NCI-H446 (cell line): ENCODE results near the gene MAP3K6.
A peak's percentile ranks its signal among the peaks of the same experiment; 100 is the strongest.

Experiments
- DNase-seq, 2 experiments: peaks; one replicate each; lab custom pipeline; 2025; lab: John Stamatoyannopoulos, UW

MAP3K6 gene

DNA sequence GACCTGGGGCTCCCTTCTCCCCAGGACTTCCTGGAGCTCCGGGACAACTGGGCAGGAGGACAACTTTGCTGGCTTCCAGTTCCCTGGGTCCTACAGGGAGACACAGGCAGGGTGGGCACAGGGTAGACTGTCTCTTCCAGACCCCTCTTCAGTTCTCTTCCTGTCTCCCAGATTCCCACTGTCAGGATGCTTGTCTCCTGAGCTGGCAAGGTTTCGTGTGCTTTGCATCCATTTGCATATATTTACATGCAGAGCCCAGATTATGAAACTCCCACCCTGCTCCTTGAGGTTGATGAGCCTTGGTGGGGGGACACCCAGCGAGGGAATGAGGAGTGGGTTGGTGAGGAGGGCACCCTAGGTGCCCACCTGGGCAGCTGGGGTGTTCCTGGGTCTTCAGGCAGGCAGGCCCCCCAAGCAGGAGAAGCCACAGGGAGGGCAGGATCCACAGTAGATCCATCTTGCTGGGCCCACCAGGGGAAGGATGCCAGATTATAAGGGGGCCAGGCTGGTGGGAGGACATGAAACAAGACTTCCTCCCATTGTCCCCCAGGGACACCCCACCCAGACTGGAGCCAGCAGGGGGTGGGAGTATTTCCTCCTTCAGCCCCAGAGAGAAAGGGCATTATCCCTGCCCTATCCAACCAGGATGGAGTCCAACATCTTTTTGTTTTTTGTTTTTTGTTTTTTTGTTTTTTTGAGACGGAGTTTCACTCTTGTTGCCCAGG, 7.8 kb upstream of the MAP3K6 start, which contains the start of gene FCN3:
FCN3 (minus strand) TSS at position 463 of the 725 bp plus-strand sequence; CDS start at position 457, 6 bp downstream.
- no peak for DNase-seq

- DNase-seq = no peak
Observed at GRCh38 chr1:27372808-27373690, 6.3 kb upstream of the MAP3K6 start.

GRCh38 chr1:27372022-27372807, 5.5 kb upstream of the MAP3K6 start:
- DNase-seq = no peak

GRCh38 chr1:27368869-27369582, 2.3 kb upstream of the MAP3K6 start:
- DNase-seq = peak in 1 of 2 experiments; percentile 36

DNA sequence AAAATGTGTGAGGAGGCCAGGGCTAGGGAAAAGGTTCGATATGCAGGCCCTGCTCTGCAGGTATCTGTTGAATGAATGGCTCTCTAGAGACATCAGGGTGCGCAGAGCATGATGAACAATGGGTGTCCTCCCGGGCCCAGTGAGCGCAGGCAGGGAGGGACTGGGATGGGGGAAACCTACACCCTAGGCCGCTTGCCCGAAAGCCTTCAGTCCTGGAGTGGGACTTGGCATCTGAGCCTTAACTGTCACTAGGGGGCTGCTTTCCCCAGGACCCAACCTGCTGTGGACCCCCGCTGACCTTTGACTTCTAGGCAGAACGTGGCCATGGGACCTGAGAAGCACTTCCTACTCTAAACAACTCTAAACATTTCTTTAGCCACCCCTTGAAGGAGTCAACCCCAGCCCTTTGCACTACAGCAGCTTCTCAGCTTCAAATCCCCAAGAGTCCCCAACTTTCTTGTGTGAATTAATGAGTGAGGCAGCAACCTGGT, 444 bp upstream of the MAP3K6 start:
- DNase-seq = no peak

DNA sequence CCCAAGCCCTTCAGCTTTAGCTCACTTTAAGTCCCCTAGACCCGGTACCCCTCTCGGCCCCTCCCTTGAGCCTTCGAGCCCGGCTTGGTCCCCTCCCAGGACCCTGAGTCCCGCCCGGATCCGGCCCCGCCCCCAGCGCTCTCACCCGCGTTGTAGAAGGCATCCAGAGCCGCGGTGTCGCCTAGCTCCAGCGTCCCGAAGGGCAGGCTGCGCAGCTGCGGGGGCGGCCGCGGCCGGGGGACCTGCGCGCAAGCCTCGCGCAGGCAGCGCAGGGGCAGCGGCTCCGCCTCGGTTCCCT, 699 bp downstream of the MAP3K6 start:
- peak; percentile 79 to 87 for DNase-seq

DNA sequence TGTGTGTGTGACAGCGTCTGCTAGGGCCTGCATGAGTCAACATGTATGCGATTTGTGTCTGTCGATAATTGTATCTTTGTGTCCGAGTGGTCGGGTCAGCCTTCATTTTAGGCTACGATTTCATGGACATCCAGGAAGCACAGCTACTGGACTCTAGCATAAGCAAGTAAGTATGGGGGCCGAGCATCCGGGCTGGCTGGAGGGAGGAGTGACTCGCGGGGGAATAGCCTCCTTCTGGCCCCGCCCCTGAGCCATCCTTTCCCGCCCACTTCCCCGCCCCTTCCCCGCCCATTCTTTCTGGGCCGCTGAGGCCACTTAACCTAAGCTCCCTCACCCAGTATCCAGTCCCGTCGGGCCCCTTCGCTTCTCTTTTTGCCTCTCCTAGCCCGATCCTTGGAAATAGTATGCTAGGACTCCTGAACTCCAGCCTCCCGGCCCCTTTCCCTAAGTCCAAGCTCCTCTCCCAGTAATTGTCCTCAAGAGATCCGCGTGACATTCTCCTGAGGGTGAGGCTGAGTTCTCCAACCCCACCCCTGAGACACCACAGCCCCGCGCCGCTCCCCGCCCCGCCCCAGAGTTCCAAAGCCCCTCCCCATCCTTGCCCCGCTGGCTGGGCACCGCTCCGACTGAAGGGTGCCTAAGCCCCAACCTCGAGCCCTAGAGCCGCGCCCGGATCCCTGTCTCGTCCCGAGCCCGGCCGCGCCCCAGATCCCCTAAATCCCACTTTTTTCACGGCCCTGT, 1.2 kb downstream of the MAP3K6 start:
- peak; percentile 88 to 95 for DNase-seq

DNA sequence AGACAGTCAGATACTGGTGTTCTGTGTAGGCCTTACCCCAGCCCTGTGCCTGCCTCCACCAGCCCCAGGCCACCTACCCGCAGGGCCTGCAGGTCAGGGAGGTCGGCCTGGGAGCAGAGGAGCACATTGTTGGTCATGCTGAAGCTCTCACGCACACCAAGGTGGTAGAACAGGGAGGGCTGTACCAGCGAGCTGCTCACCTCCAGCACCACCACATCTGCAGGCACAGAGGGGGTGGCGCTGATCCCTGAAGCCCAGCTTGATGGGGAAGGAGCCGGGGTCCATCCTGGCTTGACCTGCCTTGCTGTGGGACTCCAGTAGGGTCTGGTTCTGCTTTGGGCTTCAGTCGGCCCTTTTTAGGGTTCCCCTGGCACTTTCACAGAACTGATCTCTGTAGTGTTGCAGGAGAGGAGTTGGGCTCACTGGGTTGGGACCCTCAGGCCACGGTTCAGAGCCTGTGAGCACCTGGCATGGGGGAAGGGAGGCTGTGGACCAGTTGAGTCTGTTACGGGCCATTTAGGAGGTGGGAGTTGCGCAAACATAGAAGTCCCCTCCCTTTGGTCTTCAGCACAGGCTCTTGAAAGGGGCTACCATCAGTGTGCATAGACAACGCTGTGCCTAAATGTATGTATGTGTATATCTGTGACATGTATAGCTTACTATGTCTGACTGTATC, 1.9 kb downstream of the MAP3K6 start:
- DNase-seq = no peak

DNA sequence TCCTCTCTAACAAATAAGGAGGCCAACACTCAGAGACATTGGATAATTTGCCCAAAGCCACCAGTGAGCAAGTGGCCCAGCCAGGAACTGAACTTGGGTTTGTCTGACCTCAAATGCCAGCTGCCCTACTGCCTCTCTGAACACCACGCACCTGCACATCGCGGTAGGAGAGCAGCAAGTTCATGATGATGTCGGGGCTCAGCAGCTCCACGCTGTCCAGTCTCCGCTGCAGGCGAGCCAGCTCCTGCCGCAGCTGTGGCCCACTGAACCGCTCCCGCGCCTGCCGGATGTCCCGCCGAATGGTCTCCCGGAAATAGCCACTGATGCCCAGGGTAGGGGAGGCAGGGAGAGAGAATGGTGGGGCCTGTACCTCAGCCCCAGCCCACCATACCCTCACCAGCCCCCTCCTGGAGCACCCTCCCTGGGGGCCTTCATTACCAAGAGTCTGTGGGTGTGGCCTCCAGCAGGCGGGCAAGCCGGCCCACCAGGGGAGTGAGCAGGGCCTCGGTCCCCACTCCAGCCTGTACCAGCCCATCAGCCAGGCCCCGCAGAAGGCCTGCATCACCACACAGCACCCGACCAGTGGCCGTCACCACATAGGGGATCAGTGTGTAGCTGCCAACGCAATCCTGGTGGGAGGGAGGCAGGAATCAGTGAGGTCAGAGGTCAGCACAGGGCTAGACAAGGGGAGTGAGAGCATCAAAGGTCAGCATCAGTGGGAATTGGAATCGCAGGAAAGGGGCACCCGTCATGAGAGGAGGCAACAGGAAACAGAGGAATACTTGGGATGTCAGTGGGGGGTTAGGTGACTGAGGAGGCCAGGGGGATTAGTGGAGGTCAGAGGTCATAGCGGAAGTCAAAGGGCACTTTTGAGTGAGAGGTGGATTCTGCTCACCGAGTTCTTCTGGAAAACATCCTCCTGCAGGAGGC, 2.7 kb downstream of the MAP3K6 start:
- DNase-seq = no peak

DNA sequence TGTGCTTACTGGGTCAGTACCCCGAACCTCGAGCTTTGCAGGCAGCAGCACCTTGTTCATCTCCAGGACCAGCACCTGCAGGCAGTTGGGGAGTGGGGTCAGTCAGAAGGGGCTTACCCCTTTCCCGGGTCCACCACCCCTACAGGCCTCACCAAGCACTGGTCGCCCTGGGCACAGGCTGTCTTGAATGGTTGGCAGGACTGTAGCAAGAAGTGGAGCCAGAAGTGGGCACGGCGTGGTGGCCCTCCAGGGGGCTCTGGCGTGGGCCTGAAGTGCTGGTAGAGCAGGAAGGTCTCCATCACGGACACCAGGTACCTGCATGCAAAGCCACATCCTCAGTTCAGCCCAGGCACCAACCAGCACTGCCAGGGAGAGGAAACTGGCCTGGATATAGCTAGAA, 5.2 kb downstream of the MAP3K6 start:
- no peak for DNase-seq

GRCh38 chr1:27361044-27361402, 5.7 kb downstream of the MAP3K6 start:
- DNase-seq = no peak

DNA sequence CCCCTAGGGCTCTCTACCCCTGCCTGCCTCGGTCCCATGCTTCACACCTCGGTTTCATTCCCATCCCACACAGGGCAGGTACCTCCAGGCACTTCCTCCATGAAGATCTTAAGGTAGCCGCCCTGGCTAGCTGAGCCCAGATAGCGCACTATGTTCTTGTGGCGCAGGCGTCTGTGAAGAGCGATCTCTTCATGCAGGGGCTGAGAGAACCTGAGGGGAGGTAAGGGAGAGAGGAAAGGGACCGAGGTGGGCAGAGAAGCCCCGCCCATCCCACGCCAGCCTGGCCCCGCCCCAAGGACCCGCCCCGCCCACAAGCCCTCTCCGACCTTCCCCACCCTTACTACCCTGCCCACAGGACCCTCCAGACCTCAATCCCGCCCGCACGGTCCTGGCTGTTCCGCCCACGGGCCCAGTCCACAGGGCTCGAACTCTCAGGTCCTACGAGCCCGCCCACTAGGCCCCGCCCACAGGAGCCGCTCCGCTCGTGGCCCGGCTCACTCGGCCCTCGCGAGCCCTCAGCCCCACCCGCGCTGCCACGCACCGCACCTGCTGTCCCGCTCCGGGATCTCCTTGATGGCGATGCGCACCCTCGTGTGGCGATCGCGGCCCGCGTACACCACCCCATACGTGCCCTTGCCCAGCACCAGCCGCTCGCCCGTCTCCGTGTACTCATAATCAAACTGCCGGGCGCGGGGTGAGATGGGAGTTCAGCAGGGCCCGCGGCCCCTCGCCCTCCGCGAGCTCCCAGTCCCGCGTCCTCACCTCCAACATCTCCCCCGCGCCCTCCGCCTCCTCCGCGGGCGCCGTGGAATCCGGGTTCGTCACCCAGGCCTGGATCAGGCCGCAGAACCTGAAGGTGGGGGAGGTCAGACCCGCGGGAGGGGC, 6.4 kb downstream of the MAP3K6 start:
- DNase-seq = no peak

- DNase-seq = no peak
Observed at GRCh38 chr1:27359822-27360158, 7.0 kb downstream of the MAP3K6 start.

GRCh38 chr1:27358928-27359313, 7.8 kb downstream of the MAP3K6 start:
- DNase-seq = no peak

GRCh38 chr1:27358038-27358927, 8.5 kb downstream of the MAP3K6 start:
- no peak for DNase-seq

GRCh38 chr1:27357281-27358037, 9.3 kb downstream of the MAP3K6 start:
- peak in 1 of 2 experiments; percentile 17 for DNase-seq
